Endothelial cell of umbilical vein (primary cell): Measurements from ENCODE around the gene CCND3.

Experiments used
- CTCF ChIP-seq, 2 donors: IDR thresholded peaks; 1 replicate in 1 of 2; 2 replicates in 1 of 2; pipeline ENCODE4 v1.5.1; 2011; ENCODE audit warnings: low read length in 2 of 2, mild to moderate bottlenecking in 2 of 2, moderate library complexity in 2 of 2, control low read depth in 1 of 2, inconsistent platforms in 1 of 2, low read depth in 1 of 2; ENCODE audit not compliant: insufficient read depth in 1 of 2; ENCODE audit errors: extremely low read depth in 1 of 2
- GATA2 ChIP-seq: IDR thresholded peaks from 2 replicates; pipeline ENCODE4 v1.7.0; 2011; ENCODE audit warnings: low read depth, mild to moderate bottlenecking, moderate library complexity, mixed read lengths, low read length; ENCODE audit not compliant: insufficient read length, insufficient read depth
- MYC ChIP-seq: IDR thresholded peaks from one replicate; pipeline ENCODE4 v1.6.1; 2011; ENCODE audit warnings: mild to moderate bottlenecking, low read depth, low read length
- POLR2A ChIP-seq: IDR thresholded peaks from 2 replicates; pipeline ENCODE4 v1.6.1; 2012; ENCODE audit warnings: low read depth, mild to moderate bottlenecking, control low read depth, low read length
- POLR2AphosphoS5 ChIP-seq: IDR thresholded peaks from 2 replicates; pipeline ENCODE4 v1.6.1; 2012; ENCODE audit warnings: low read depth, mild to moderate bottlenecking, control low read depth, low read length, moderate library complexity; ENCODE audit not compliant: insufficient read depth

DNA sequence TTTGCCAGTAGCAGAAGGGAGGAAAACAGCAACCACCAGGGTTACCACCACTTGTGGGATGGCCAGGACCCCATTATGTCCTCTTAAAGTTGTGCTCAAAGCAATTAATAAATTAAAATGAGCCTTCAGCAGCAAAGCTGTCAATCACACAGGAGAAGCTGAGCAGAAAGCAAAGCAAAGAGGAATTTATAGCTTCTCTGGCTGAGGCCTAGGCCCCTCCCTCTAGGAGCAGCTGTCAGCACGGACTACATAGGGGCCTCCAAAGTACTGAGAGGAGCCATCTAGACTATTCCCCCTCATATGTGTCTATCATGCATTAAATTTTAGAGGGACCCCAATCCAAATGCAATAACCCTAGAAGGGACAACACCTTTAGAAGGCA is 6.4 kb downstream of the CCND3 start:
- TF ChIP-seq POLR2AphosphoS5 (no peak), CTCF (IDR thresholded peaks at IDR 0.05; ENCODE audit: extremely low read depth in 1 of 2, insufficient read depth in 1 of 2, low read depth in 1 of 2, low read length in 2 of 2) (no peak), GATA2 (no peak), POLR2A (no peak), MYC (no peak)
